IPS DF 6.9 (cell line): ENCODE measurements around the gene KIFC1.

Experiments
- DNase-seq: peaks from one replicate; pipeline ENCODE4 v3.0.0-alpha.2; 2013; ENCODE audit warnings: low read depth, low spot score
- H3K27ac ChIP-seq: one replicate; pipeline ENCODE4 v1.5.1; 2013; ENCODE audit warnings: low read length, control low read depth
- H3K27me3 ChIP-seq: 2 replicates; pipeline ENCODE4 v1.6.1; 2013; ENCODE audit warnings: mild to moderate bottlenecking, low read length; ENCODE audit not compliant: control insufficient read depth, insufficient read depth
- H3K36me3 ChIP-seq: 2 replicates; pipeline ENCODE4 v1.6.1; 2013; ENCODE audit warnings: low read length; ENCODE audit not compliant: control insufficient read depth, insufficient read depth
- H3K4me1 ChIP-seq: 2 replicates; pipeline ENCODE4 v1.6.1; 2013; ENCODE audit warnings: low read length; ENCODE audit not compliant: control insufficient read depth, insufficient read depth
- H3K4me3 ChIP-seq: 2 replicates; pipeline ENCODE4 v1.5.1; 2013; ENCODE audit warnings: mild to moderate bottlenecking, low read length
- H3K9me3 ChIP-seq: 2 replicates; pipeline ENCODE4 v1.6.1; 2013; ENCODE audit warnings: low read length, inconsistent platforms; ENCODE audit not compliant: control insufficient read depth, insufficient read depth
- WGBS: extraction: QIAGEN DNeasy Blood & Tissue Kit; methylation state at CpG from one replicate; pipeline ENCODE4 v1.1.7; 2013; ENCODE audit warnings: mixed read lengths, missing lambda C conversion rate; ENCODE audit not compliant: insufficient read length, insufficient coverage; 5-methylcytosine and 5-hydroxymethylcytosine counted together

KIFC1 gene

DNA sequence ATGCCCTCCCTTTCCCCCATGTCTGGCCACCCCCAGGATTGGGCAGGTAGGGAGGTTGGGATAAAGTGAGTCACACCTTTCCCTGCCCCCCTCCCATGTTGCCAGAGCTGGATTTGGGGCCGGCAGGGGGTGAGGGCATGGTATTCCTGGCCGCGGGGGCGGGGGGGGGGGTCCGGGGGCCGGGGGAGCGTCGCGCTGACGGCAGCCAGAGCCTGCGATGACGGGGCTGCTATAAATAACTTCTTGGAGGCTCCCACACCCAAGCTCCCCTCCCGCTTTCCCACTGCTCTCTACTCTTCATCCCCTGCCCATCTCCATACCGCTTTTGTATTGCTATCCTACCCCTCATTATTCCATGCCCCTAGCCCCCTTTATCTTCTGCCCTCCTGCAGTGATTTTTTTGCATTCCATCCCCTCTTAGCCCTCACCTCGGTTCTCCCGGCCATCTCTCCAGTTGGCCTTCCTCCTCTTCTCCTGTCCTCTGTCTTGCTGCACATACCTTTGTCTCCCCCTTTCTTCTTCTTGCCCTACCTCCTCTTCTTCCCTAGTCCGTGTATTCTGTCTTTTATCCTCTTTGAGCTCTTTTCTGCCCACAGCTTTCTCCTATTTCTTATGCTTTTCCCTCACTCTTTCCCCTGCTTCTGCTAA lies 42.0 kb downstream of the KIFC1 start:
- no peak overlapping the region for H3K4me3 ChIP-seq

DNA sequence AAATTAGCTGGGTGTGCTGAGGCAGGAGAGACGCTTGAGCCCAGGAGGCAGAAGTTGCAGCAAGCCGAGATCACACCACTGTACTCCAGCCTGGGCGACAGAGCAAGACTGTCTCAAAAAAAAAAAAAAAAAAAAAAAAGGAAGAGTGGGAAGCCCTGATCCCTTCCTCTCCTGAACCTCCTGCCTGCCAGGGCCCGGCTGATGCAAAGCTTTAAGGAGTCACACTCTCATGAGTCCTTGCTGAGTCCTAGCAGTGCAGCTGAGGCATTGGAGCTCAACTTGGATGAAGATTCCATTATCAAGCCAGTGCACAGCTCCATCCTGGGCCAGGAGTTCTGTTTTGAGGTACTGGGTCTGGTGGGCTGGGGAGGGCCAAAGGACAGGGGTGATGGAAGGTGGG lies 43.3 kb downstream of the KIFC1 start:
- no peaks in the 10 kb centered on the region for H3K9me3 ChIP-seq
- peaks cover 6% of the 10 kb centered on the region; the same call in 1 of the 2 replicates for H3K4me1 ChIP-seq
- H3K4me3 ChIP-seq = no peak overlapping the region
- no peak overlapping the region for H3K27ac ChIP-seq
- no CpG with 5 or more reads among the region's 4 CpGs for WGBS
- no peak for DNase-seq
- H3K36me3 ChIP-seq = peaks cover 28% of the 10 kb centered on the region
- no peaks in the 10 kb centered on the region for H3K27me3 ChIP-seq

More for the DNA sequence above, 42.0 kb downstream of the KIFC1 start:
- DNase-seq = no peak
- Histone ChIP-seq H3K36me3 (peaks cover 25% of the 10 kb centered on the region), H3K9me3 (no peaks in the 10 kb centered on the region), H3K27ac (no peak overlapping the region), H3K27me3 (no peaks in the 10 kb centered on the region), H3K4me1 (peaks cover 12% of the 10 kb centered on the region)
- WGBS = no CpG with 5 or more reads among the region's 17 CpGs

DNA sequence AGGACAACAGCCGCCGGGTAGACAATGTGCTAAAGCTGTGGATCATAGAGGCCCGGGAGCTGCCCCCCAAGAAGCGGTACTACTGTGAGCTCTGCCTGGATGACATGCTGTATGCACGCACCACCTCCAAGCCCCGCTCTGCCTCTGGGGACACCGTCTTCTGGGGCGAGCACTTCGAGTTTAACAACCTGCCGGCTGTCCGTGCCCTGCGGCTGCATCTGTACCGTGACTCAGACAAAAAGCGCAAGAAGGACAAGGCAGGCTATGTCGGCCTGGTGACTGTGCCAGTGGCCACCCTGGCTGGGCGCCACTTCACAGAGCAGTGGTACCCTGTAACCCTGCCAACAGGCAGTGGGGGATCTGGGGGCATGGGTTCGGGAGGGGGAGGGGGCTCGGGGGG lies 46.0 kb downstream of the KIFC1 start:
- Histone ChIP-seq H3K27me3 (no peaks in the 10 kb centered on the region), H3K9me3 (no peaks in the 10 kb centered on the region), H3K4me3 (no peak overlapping the region), H3K27ac (no peak overlapping the region), H3K36me3 (peaks cover 52% of the 10 kb centered on the region), H3K4me1 (peaks cover 1% of the 10 kb centered on the region; the same call in 1 of the 2 replicates)
- no peak for DNase-seq
- WGBS = no CpG with 5 or more reads among the region's 18 CpGs

DNA sequence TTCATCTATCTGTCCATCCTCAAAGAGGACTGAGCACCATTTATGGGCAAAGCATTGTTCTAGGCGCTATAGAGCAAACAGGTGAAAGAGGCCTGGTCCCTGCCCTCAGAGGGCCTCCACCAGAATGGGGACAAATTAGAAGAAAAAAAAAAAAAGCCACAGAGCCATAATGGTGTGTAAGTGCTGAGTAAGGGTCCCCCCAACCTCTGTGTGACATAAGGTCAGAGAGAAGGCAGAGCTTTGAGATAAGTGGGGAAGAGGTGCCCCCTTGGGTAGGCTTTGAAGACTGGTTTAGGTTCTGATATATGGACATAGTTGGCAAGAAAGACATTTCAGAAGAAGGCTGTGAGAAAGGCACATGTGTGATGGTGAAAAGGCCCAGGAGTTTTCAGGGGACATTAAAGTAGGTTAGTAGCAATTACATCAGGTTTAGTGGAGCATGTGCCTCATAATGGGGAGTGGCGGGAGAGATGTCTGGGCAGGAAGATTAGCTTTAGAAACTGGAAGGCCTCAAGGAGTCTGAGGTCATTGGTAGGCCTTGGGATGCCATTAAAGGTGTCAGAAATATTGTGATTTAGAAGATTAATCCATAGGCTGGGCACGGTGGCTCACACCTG lies 47.5 kb downstream of the KIFC1 start:
- peaks cover 64% of the 10 kb centered on the region for H3K36me3 ChIP-seq
- WGBS = no CpG with 5 or more reads among the region's 3 CpGs
- no peak overlapping the region for H3K27ac ChIP-seq
- no peaks in the 10 kb centered on the region for H3K27me3 ChIP-seq
- H3K9me3 ChIP-seq = no peaks in the 10 kb centered on the region
- H3K4me1 ChIP-seq = no peaks in the 10 kb centered on the region
- DNase-seq = no peak
- no peak overlapping the region for H3K4me3 ChIP-seq

DNA sequence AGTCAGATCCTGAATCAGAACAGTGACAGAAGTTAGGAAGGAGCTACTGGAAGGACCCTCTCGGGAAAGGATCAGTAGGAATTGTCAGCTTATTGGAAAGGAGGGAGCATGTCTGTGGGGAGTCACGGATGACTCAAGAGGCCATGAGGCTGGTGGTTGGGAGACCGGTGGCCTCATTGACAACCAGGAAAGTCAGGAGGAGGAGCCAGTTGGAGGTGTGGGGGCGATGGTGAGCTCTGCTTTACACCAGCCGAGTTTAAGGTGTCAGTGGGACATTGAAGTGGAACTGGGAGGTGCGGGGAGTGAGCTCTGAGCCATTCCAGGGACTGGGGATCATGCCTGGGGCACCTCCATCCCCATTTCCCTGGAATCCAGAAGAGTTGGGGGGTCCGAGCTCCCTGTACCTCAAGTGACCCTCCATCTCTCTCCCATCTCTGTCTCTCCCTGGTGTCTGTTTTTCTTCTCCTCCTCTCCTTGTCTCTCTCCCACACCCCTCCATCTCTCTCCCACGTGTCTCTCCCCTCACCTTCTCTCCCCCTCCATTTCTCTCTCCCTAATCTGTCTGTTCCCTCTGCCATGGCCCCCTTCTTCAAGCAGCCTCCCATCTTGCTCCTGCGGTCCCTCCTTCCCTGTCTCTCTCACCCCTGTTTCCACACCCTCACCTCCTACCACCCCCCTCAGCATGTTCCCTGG lies 48.5 kb downstream of the KIFC1 start:
- no peak for DNase-seq
- H3K4me3 ChIP-seq = no peak overlapping the region
- no CpG with 5 or more reads among the region's 9 CpGs for WGBS
- H3K36me3 ChIP-seq = peaks cover 72% of the 10 kb centered on the region
- no peaks in the 10 kb centered on the region for H3K9me3 ChIP-seq
- no peak overlapping the region for H3K27ac ChIP-seq
- H3K27me3 ChIP-seq = no peaks in the 10 kb centered on the region
- no peaks in the 10 kb centered on the region for H3K4me1 ChIP-seq

DNA sequence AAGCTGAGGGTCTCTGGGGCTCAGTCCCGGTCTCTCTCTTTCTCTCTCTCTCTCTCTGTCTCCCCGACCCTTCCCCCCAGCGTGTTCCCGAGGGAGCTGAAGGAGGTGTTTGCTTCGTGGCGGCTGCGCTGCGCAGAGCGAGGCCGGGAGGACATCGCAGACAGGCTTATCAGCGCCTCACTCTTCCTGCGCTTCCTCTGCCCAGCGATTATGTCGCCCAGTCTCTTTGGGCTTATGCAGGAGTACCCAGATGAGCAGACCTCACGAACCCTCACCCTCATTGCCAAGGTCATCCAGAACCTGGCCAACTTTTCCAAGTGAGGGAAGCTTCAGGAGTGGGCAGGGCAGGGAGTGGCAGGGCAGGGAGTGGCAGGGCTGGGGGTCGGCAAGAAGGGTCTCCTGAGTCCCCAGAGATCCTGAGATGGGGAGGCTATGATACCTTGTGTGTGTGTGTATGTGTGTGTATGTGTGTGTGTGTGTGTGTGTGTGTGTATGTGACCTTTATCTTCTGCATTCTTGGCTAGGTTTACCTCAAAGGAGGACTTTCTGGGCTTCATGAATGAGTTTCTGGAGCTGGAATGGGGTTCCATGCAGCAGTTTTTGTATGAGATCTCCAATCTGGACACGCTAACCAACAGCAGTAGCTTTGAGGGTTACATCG lies 49.2 kb downstream of the KIFC1 start:
- Histone ChIP-seq H3K27me3 (no peaks in the 10 kb centered on the region), H3K27ac (no peak overlapping the region), H3K4me3 (no peak overlapping the region), H3K36me3 (peaks cover 65% of the 10 kb centered on the region), H3K4me1 (no peaks in the 10 kb centered on the region), H3K9me3 (no peaks in the 10 kb centered on the region)
- no peak for DNase-seq
- WGBS = no CpG with 5 or more reads among the region's 19 CpGs

DNA sequence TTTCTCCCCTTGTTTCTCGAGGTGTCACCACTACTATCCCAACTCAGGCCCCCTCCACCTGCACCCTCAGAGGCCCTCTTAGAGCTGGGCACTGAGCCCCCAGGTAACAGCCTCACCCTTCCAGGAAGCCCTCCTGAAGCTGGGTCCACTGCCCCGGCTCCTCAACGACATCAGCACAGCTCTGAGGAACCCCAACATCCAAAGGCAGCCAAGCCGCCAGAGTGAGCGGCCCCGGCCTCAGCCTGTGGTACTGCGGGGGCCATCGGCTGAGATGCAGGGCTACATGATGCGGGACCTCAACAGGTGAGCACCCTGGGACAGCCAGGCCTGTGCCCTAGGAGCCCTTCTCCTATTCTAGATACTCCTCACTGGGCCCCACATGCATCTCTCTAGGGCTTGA lies 49.8 kb downstream of the KIFC1 start:
- Histone ChIP-seq H3K4me3 (no peak overlapping the region), H3K27me3 (no peaks in the 10 kb centered on the region), H3K36me3 (peaks cover 68% of the 10 kb centered on the region), H3K9me3 (no peaks in the 10 kb centered on the region), H3K4me1 (no peaks in the 10 kb centered on the region), H3K27ac (no peak overlapping the region)
- no CpG with 5 or more reads among the region's 9 CpGs for WGBS
- DNase-seq = no peak

DNA sequence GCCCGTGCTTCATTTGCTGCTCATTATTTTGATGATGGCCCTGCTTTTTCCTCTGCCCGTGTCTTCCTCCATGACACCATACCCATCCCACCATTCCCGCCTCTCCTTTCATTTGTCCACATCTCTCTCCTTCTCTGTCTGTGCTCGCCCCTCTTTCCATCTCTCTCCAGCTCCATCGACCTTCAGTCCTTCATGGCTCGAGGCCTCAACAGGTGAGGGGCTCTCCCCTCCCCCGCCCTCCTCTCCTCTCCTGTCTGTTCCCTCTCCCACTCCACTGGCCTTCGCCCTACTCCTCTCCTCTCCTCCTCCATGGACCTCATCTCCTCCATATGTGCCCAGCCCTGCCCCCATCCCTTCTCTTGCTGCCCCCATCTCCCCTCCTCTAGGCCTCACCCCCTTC lies 50.7 kb downstream of the KIFC1 start:
- no peak overlapping the region for H3K27ac ChIP-seq
- no CpG with 5 or more reads among the region's 8 CpGs for WGBS
- H3K36me3 ChIP-seq = peaks cover 74% of the 10 kb centered on the region
- DNase-seq = no peak
- no peaks in the 10 kb centered on the region for H3K9me3 ChIP-seq
- H3K4me3 ChIP-seq = no peak overlapping the region
- no peaks in the 10 kb centered on the region for H3K27me3 ChIP-seq
- H3K4me1 ChIP-seq = no peaks in the 10 kb centered on the region

DNA sequence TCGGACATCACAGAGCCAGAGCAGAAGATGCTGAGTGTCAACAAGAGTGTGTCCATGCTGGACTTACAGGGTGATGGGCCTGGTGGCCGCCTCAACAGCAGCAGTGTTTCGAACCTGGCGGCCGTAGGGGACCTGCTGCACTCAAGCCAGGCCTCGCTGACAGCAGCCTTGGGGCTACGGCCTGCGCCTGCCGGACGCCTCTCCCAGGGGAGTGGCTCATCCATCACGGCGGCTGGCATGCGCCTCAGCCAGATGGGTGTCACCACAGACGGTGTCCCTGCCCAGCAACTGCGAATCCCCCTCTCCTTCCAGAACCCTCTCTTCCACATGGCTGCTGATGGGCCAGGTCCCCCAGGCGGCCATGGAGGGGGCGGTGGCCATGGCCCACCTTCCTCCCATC lies 51.4 kb downstream of the KIFC1 start:
- Histone ChIP-seq H3K36me3 (peaks cover 75% of the 10 kb centered on the region), H3K27ac (no peak overlapping the region), H3K9me3 (no peaks in the 10 kb centered on the region), H3K27me3 (no peaks in the 10 kb centered on the region), H3K4me3 (no peak overlapping the region), H3K4me1 (no peaks in the 10 kb centered on the region)
- WGBS = no CpG with 5 or more reads among the region's 17 CpGs
- no peak for DNase-seq

DNA sequence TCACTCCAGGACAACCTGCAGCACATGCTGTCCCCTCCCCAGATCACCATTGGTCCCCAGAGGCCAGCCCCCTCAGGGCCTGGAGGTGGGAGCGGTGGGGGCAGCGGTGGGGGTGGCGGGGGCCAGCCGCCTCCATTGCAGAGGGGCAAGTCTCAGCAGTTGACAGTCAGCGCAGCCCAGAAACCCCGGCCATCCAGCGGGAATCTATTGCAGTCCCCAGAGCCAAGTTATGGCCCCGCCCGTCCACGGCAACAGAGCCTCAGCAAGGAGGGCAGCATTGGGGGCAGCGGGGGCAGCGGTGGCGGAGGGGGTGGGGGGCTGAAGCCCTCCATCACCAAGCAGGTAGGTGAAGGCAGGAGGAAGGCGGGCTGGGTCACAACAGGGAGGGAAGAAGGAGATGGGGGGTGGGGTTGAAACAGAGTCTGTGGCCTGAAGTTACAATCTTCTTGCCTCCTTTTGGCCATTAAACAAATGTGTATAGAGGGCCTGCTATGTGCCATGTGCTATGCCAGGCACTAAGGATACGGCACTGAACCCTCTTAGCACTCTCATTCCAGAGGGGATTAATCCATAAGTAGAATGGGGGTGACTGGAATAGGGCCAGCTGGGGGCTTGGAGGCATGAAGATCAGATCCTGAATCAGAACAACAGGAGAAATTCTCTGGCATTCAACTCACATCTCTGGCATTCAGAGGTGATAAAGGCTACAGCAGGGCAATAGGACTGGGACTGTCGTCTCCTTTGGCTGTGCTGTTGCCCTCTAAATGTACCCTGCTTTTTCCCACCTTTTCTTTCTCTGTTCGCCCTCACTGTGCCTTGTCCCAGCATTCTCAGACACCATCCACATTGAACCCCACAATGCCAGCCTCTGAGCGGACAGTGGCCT lies 52.2 kb downstream of the KIFC1 start:
- Histone ChIP-seq H3K4me3 (no peak overlapping the region), H3K27me3 (no peaks in the 10 kb centered on the region), H3K4me1 (no peaks in the 10 kb centered on the region), H3K36me3 (peaks cover 75% of the 10 kb centered on the region), H3K9me3 (no peaks in the 10 kb centered on the region), H3K27ac (no peak overlapping the region)
- no peak for DNase-seq
- WGBS = no CpG with 5 or more reads among the region's 18 CpGs
